Ovary (tissue), 3 donors: Measurements from ENCODE around the gene GLRA1.

Experiments used
- CTCF ChIP-seq, 3 donors: fragments of 450-650 bp in 2 of 3; fragments of 200-600 bp in 1 of 3; IDR thresholded peaks; one replicate each; pipeline versions ENCODE4 v1.5.1 to v1.8.0; 2016 to 2022; ENCODE audit warnings: antibody characterized with exemption in 3 of 3, mild to moderate bottlenecking in 1 of 3
- EP300 ChIP-seq: sonication (generic); formaldehyde crosslinking; IDR thresholded peaks from one replicate; pipeline ENCODE4 v1.6.1; 2017; ENCODE audit warnings: antibody characterized with exemption
- POLR2A ChIP-seq: fragments of 450-650 bp; IDR thresholded peaks from one replicate; pipeline ENCODE4 v1.6.1; 2017; ENCODE audit warnings: antibody characterized with exemption, mild to moderate bottlenecking, moderate library complexity
- donor health status: DM: no; HTN: no; CAD: no.

GRCh38 chr5:151890299-151890698 lies 34.4 kb downstream of the GLRA1 start:
- TF ChIP-seq POLR2A: no peak
- no peak for TF ChIP-seq EP300
- no peak for TF ChIP-seq CTCF (IDR thresholded peaks at IDR 0.05)
